MV-4-11 (cell line): Measurements from ENCODE around the gene CCDC40.

Source experiments
- DNase-seq: peaks from one replicate; lab custom pipeline; 2025; lab: John Stamatoyannopoulos, UW

CCDC40 gene

GRCh38 chr17:80101946-80102663 is 65.7 kb downstream of the CCDC40 start:
- DNase-seq, result peak; percentile 36

- DNase-seq, result no peak
Observed at GRCh38 chr17:80102664-80103448, 66.4 kb downstream of the CCDC40 start.

- no peak for DNase-seq
Observed at GRCh38 chr17:80103449-80104085, 67.1 kb downstream of the CCDC40 start.

GRCh38 chr17:80104321-80104955 is 68.0 kb downstream of the CCDC40 start:
- DNase-seq, result no peak

- DNase-seq, result no peak
Observed at GRCh38 chr17:80104956-80105375, 68.5 kb downstream of the CCDC40 start.

DNA sequence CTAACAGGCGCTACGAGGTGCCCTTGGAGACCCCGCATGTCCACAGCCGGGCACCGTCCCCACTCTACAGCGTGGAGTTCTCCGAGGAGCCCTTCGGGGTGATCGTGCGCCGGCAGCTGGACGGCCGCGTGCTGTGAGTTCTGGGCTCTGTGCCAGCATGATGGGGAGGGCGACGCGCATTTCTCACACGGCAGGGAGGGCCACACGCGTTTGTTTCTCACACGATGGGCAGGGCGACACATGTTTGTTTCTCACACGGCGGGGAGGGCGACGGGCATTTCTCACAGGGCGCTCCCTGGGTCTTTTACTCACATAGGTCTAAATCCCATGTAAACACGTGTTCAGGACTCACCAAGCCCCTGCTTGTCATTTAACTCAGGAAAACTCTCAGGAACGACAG is 69.3 kb downstream of the CCDC40 start:
- DNase-seq, result no peak

- DNase-seq, result no peak
Observed at GRCh38 chr17:80106176-80106575, 69.7 kb downstream of the CCDC40 start.

DNA sequence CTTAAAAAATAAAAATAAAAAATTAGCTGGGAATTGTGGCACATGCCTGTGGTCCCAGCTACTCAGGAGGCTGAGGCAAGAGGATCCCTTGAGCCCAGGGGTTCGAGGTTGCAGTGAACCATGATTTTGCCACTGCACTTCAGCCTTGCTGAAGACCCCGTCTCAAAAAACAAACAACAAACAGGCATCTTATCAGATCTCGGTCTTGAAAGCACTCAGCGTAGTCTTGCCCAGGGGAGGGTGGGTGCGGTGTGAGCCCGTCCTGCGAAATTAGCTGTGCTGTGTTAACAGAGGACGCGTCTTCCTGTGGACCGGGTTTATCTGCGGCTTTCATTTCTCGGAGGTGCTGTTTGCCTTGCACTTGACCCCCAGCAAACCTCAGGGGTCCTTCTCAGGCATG is 70.3 kb downstream of the CCDC40 start:
- no peak for DNase-seq

DNA sequence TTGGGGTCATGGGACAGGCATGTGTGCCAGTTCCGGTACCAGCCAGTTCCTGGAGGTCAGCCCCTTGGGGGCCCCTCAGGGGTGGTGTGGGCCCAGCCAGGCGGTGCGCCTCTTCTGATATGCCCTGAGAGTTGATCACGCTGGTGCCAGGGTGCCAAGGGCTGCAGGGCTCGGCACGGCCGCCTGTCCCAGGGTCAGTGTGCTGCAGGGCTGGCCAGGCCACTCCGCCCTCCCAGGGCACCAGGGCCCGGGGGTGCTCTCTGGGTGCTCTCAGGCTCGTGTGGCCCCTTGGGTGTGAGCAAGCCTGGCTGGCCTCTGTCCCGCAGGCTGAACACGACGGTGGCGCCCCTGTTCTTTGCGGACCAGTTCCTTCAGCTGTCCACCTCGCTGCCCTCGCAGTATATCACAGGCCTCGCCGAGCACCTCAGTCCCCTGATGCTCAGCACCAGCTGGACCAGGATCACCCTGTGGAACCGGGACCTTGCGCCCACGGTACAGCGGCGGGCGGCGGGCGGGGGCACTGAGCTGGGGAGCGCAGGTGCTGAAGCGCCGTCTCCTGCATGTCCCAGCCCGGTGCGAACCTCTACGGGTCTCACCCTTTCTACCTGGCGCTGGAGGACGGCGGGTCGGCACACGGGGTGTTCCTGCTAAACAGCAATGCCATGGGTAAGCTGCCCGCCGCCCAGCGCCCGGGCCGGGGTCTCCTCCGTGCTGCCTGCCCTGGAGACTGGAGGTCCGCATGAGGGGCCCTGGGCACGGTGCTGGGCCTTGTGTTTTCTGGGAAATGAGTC is 71.0 kb downstream of the CCDC40 start:
- no peak for DNase-seq

GRCh38 chr17:80108036-80108971 is 71.9 kb downstream of the CCDC40 start:
- DNase-seq, result no peak

- no peak for DNase-seq
Observed at GRCh38 chr17:80109066-80109660, 72.7 kb downstream of the CCDC40 start.

DNA sequence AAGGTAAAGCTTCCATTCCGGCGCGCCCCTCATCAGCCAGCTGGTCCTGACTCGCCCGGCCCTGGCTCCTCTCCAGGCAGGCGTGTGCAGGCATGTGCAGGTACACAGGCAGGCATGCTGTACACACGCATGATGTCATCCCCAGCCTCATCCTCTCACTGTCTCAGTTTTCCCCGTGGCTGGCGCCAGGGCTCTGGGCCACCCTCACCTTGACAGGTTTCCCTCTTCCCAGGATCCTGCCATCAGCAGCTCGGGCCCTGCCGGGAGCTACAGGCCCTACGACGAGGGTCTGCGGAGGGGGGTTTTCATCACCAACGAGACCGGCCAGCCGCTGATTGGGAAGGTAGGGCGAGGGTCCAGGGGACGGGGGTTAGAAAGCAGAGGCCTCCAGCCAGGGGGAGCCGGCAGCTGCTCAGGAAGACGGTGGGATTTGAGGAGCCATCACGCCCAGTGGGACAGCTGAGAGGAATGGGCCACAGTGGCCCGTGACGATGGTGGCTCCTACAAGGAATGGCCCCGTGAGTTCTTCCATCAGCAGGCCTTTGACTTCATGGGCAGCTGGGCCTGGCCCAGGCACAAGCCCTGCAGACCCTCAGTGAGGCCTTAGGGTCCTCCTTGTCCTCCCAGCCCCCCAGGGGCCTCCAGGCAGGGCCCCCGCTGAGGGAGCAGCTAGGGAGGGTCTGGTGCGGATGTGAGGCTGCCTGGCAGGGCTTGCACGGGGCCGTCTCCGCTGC is 73.4 kb downstream of the CCDC40 start:
- no peak for DNase-seq

- DNase-seq, result no peak
Observed at GRCh38 chr17:80110447-80110812, 74.0 kb downstream of the CCDC40 start.

GRCh38 chr17:80110927-80111701 is 74.7 kb downstream of the CCDC40 start:
- DNase-seq, result no peak

GRCh38 chr17:80111702-80112470 is 75.4 kb downstream of the CCDC40 start:
- no peak for DNase-seq

DNA sequence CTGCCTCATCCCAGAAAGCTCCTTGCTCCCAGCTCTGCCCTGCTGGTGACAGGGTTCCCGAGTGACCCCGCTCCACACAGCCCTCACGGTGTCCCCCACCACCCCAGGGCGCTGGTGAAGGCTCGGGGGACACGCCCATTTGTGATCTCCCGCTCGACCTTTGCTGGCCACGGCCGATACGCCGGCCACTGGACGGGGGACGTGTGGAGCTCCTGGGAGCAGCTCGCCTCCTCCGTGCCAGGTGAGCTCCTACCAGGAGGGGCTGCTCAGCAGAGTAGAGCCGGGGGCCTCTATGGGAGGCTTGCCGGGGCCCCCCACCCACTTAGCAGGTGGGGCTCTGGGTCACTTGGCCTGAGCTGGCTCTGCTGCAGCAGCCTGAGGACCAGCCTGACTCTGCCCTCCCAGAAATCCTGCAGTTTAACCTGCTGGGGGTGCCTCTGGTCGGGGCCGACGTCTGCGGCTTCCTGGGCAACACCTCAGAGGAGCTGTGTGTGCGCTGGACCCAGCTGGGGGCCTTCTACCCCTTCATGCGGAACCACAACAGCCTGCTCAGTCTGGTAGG is 76.1 kb downstream of the CCDC40 start:
- no peak for DNase-seq

GRCh38 chr17:80113033-80113484 is 76.6 kb downstream of the CCDC40 start:
- DNase-seq, result no peak

DNA sequence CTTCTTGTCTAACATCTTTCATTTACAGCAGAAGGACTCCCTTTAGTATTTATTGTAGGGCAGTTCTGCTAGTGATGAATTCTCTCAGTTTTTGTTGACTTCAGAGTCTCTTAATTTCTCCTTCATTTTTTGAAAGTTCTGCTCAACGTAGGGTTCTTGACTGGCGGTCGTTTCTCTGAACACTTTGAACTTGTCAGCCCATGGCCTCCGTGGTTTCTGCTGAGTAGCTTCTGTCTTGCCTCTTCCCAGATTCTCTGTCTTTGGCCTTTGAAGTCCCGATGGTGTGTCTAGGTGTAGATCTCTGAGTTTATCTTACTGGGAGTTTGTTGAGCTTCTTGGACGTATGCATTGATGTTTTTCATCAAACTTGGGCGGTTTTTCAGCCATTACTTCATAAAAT is 78.3 kb downstream of the CCDC40 start:
- no peak for DNase-seq
